ENCODE results near the gene GIGYF1.
"Not testable (repeated sequence)": the region's sequence is repeated elsewhere in the genome, so short reads cannot be mapped to it uniquely, and the experiment has no call there.

The GIGYF1 gene

GRCh38 chr7:100671353-100672327 is 22.4 kb downstream of the GIGYF1 start:
- DNase-seq = no peak

GRCh38 chr7:100670074-100670473 is 24.0 kb downstream of the GIGYF1 start:
- no peak for DNase-seq

- DNase-seq = not testable (repeated sequence)
Observed at GRCh38 chr7:100669106-100669505, 24.9 kb downstream of the GIGYF1 start.

GRCh38 chr7:100668069-100668449 is 26.0 kb downstream of the GIGYF1 start:
- no peak for DNase-seq

GRCh38 chr7:100667331-100668068 is 26.6 kb downstream of the GIGYF1 start:
- DNase-seq = no peak

- no peak for DNase-seq
Observed at GRCh38 chr7:100665168-100665726, 28.8 kb downstream of the GIGYF1 start.

GRCh38 chr7:100662194-100662776 is 31.8 kb downstream of the GIGYF1 start:
- DNase-seq = not testable (repeated sequence)

GRCh38 chr7:100655908-100656674 is 38.0 kb downstream of the GIGYF1 start, which contains the start of gene ACTL6B:
TSS of gene ACTL6B (minus strand) at chr7:100656448. CDS start at chr7:100656354, 94 bp downstream.
- DNase-seq = peak in 1 of 4 experiments; percentile 26

- no peak for DNase-seq
Observed at GRCh38 chr7:100654908-100655831, 38.9 kb downstream of the GIGYF1 start.

- no peak for DNase-seq
Observed at GRCh38 chr7:100649826-100650565, 44.1 kb downstream of the GIGYF1 start.

- no peak for DNase-seq
Observed at GRCh38 chr7:100642534-100642907, 51.5 kb downstream of the GIGYF1 start.

- DNase-seq = no peak
Observed at GRCh38 chr7:100641860-100642533, 52.1 kb downstream of the GIGYF1 start.

- DNase-seq = no peak
Observed at GRCh38 chr7:100641463-100641859, 52.6 kb downstream of the GIGYF1 start, which contains the start of gene TFR2. TSS of gene TFR2 (minus strand) at chr7:100641552. CDS start at chr7:100641509, 43 bp downstream.

- DNase-seq = no peak
Observed at GRCh38 chr7:100640517-100641440, 53.3 kb downstream of the GIGYF1 start.

GRCh38 chr7:100639995-100640516 is 54.0 kb downstream of the GIGYF1 start:
- no peak for DNase-seq

GRCh38 chr7:100632951-100633717 is 60.9 kb downstream of the GIGYF1 start:
- peak; percentile 26 to 46 (median 38) for DNase-seq

GRCh38 chr7:100630066-100630465 is 64.0 kb downstream of the GIGYF1 start:
- no peak for DNase-seq
